Measurements from ENCODE around the gene MYH7B. TPM values are rescaled to one million over a fixed set of nuclear protein-coding genes. Genes with fewer than 3 reads are reported as not detected.
A peak's percentile ranks its signal among the peaks of the same experiment; 100 is the strongest.

MYH7B gene
- total RNA-seq, 1 experiment from 2014 or later = 0.98 TPM

DNA sequence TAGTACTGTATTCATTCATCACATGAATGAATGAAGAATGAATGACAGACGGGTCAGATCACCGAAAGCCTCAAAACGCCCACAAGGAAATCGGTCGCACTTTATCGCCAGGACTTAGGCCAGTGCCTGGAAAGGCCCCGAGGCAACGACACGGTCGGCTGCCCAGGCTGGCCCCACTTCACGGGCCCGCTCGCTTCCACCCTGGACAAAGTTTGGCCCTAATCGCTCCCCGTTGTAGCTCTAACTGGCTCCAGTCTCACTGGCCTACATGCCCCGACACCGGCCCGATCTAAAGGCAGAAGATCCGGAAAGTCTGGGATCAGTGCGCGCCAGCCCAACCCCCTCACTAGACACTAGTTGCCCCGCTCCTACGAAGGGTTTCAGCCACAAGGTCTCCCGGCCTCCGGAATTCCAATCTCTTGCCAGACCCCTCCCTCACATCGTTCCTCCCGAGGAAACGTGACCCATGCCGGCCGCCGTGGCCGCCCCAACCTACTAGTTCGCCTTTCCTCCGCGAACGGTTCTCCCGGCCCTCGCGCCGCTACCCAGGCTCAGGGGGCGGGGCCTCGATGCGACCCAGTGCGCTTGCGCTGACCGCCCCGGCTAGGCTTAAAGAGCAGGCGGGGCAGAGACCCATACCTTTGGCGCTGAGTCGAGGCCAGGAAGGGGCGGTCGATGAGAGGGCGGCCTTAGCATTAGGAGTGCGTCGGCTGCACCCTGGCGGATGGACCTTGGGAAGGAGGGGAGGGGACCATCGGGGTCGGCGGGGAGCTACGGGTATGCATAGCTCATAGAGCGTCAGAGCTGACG, at the start of gene MYH7B, which contains the start of gene GSS (continued):
- TF ChIP-seq, protein P1, sequence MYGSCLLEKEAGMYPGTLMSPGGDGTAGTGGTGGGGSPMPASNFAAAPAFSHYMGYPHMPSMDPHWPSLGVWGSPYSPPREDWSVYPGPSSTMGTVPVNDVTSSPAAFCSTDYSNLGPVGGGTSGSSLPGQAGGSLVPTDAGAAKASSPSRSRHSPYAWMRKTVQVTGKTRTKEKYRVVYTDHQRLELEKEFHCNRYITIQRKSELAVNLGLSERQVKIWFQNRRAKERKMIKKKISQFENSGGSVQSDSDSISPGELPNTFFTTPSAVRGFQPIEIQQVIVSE (CRISPR knock-in tag; IDR thresholded peaks at IDR 0.05; ENCODE audit: borderline replicate concordance) = no peak
- TF ChIP-seq TP53 (CRISPR knock-in tag; IDR thresholded peaks at IDR 0.05) (no peak), ZNF219 (CRISPR knock-in tag; IDR thresholded peaks at IDR 0.05; ENCODE audit: borderline replicate concordance) (0 out of 2 replicates have a peak, but pooled peaks have one; percentile 66), FOXP1 (CRISPR knock-in tag; IDR thresholded peaks at IDR 0.05; ENCODE audit: borderline replicate concordance) (peak; percentile 75; the same call in 1 of the 2 replicates), SP1 (CRISPR knock-in tag; conservative IDR thresholded peaks at IDR 0.05) (peak; percentile 84), RELA (CRISPR knock-in tag; IDR thresholded peaks at IDR 0.05; ENCODE audit: borderline replicate concordance) (no peak), TEAD4 (CRISPR knock-in tag; IDR thresholded peaks at IDR 0.05) (no peak; the same call in 1 of the 2 replicates), ZBTB21 (CRISPR knock-in tag; IDR thresholded peaks at IDR 0.05; ENCODE audit: borderline replicate concordance) (peak; percentile 68; the same call in 1 of the 2 replicates), CREB1 (CRISPR knock-in tag; IDR thresholded peaks at IDR 0.05) (no peak), TCF7 (CRISPR knock-in tag; IDR thresholded peaks at IDR 0.05; ENCODE audit: low read depth) (no peak), GRHL2 (CRISPR knock-in tag; IDR thresholded peaks at IDR 0.05; ENCODE audit: insufficient replicate concordance, severe bottlenecking) (no peak), CREM (CRISPR knock-in tag; IDR thresholded peaks at IDR 0.05) (peak; percentile 79; the same call in 1 of the 2 replicates), ZNF232 (CRISPR knock-in tag; IDR thresholded peaks at IDR 0.05) (peak; percentile 85; the same call in 1 of the 2 replicates), HMGA2 (CRISPR knock-in tag; IDR thresholded peaks at IDR 0.05) (0 out of 2 replicates have a peak, but pooled peaks have one; percentile 22), MYBL2 (CRISPR knock-in tag; IDR thresholded peaks at IDR 0.05) (no peak), PRRX2 (CRISPR knock-in tag; IDR thresholded peaks at IDR 0.05) (no peak), ZNF416 (CRISPR knock-in tag; IDR thresholded peaks at IDR 0.05) (0 out of 2 replicates have a peak, but pooled peaks have one; percentile 8), KAT7 (CRISPR knock-in tag; IDR thresholded peaks at IDR 0.05; ENCODE audit: borderline replicate concordance) (peak; percentile 46; the same call in 1 of the 2 replicates), NFE2L1 (CRISPR knock-in tag; IDR thresholded peaks at IDR 0.05) (no peak)
- TF ChIP-seq, protein P2, sequence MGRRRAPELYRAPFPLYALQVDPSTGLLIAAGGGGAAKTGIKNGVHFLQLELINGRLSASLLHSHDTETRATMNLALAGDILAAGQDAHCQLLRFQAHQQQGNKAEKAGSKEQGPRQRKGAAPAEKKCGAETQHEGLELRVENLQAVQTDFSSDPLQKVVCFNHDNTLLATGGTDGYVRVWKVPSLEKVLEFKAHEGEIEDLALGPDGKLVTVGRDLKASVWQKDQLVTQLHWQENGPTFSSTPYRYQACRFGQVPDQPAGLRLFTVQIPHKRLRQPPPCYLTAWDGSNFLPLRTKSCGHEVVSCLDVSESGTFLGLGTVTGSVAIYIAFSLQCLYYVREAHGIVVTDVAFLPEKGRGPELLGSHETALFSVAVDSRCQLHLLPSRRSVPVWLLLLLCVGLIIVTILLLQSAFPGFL (CRISPR knock-in tag; IDR thresholded peaks at IDR 0.05; ENCODE audit: borderline replicate concordance) = no peak
- TF ChIP-seq, protein P3, sequence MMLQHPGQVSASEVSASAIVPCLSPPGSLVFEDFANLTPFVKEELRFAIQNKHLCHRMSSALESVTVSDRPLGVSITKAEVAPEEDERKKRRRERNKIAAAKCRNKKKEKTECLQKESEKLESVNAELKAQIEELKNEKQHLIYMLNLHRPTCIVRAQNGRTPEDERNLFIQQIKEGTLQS (CRISPR knock-in tag; conservative IDR thresholded peaks at IDR 0.05) = no peak
- TF ChIP-seq, protein P4, sequence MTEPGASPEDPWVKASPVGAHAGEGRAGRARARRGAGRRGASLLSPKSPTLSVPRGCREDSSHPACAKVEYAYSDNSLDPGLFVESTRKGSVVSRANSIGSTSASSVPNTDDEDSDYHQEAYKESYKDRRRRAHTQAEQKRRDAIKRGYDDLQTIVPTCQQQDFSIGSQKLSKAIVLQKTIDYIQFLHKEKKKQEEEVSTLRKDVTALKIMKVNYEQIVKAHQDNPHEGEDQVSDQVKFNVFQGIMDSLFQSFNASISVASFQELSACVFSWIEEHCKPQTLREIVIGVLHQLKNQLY (CRISPR knock-in tag; IDR thresholded peaks at IDR 0.05) = no peak
- TF ChIP-seq, protein P5, sequence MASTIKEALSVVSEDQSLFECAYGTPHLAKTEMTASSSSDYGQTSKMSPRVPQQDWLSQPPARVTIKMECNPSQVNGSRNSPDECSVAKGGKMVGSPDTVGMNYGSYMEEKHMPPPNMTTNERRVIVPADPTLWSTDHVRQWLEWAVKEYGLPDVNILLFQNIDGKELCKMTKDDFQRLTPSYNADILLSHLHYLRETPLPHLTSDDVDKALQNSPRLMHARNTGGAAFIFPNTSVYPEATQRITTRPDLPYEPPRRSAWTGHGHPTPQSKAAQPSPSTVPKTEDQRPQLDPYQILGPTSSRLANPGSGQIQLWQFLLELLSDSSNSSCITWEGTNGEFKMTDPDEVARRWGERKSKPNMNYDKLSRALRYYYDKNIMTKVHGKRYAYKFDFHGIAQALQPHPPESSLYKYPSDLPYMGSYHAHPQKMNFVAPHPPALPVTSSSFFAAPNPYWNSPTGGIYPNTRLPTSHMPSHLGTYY (CRISPR knock-in tag; IDR thresholded peaks at IDR 0.05) = no peak
- TF ChIP-seq, protein P6, sequence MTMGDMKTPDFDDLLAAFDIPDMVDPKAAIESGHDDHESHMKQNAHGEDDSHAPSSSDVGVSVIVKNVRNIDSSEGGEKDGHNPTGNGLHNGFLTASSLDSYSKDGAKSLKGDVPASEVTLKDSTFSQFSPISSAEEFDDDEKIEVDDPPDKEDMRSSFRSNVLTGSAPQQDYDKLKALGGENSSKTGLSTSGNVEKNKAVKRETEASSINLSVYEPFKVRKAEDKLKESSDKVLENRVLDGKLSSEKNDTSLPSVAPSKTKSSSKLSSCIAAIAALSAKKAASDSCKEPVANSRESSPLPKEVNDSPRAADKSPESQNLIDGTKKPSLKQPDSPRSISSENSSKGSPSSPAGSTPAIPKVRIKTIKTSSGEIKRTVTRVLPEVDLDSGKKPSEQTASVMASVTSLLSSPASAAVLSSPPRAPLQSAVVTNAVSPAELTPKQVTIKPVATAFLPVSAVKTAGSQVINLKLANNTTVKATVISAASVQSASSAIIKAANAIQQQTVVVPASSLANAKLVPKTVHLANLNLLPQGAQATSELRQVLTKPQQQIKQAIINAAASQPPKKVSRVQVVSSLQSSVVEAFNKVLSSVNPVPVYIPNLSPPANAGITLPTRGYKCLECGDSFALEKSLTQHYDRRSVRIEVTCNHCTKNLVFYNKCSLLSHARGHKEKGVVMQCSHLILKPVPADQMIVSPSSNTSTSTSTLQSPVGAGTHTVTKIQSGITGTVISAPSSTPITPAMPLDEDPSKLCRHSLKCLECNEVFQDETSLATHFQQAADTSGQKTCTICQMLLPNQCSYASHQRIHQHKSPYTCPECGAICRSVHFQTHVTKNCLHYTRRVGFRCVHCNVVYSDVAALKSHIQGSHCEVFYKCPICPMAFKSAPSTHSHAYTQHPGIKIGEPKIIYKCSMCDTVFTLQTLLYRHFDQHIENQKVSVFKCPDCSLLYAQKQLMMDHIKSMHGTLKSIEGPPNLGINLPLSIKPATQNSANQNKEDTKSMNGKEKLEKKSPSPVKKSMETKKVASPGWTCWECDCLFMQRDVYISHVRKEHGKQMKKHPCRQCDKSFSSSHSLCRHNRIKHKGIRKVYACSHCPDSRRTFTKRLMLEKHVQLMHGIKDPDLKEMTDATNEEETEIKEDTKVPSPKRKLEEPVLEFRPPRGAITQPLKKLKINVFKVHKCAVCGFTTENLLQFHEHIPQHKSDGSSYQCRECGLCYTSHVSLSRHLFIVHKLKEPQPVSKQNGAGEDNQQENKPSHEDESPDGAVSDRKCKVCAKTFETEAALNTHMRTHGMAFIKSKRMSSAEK (CRISPR knock-in tag; IDR thresholded peaks at IDR 0.05; ENCODE audit: borderline replicate concordance) = no peak
- TF ChIP-seq, protein P7, sequence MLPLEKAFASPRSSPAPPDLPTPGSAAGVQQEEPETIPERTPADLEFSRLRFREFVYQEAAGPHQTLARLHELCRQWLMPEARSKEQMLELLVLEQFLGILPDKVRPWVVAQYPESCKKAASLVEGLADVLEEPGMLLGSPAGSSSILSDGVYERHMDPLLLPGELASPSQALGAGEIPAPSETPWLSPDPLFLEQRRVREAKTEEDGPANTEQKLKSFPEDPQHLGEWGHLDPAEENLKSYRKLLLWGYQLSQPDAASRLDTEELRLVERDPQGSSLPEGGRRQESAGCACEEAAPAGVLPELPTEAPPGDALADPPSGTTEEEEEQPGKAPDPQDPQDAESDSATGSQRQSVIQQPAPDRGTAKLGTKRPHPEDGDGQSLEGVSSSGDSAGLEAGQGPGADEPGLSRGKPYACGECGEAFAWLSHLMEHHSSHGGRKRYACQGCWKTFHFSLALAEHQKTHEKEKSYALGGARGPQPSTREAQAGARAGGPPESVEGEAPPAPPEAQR (CRISPR knock-in tag; IDR thresholded peaks at IDR 0.05) = no peak
- TF ChIP-seq, protein P8, sequence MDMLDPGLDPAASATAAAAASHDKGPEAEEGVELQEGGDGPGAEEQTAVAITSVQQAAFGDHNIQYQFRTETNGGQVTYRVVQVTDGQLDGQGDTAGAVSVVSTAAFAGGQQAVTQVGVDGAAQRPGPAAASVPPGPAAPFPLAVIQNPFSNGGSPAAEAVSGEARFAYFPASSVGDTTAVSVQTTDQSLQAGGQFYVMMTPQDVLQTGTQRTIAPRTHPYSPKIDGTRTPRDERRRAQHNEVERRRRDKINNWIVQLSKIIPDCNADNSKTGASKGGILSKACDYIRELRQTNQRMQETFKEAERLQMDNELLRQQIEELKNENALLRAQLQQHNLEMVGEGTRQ (CRISPR knock-in tag; IDR thresholded peaks at IDR 0.05) = no peak

All from WTC11 (cell line).